Suprapubic skin (tissue), 4 donors: ENCODE results near the gene PPM1H. TPM values are rescaled to one million over a fixed set of nuclear protein-coding genes. Genes with fewer than 3 reads are reported as not detected.

Experiments
- DNase-seq, 2 donors: peaks; one replicate each; pipeline ENCODE4 v3.0.0-alpha.2; 2019; ENCODE audit warnings: low spot score in 2 of 2
- H3K27ac ChIP-seq: fragments of 200-600 bp; sonication (generic); one replicate; pipeline ENCODE4 v1.5.1; 2019
- H3K27me3 ChIP-seq: fragments of 200-600 bp; sonication (generic); one replicate; pipeline ENCODE4 v1.5.1; 2019
- H3K36me3 ChIP-seq: fragments of 200-600 bp; sonication (generic); one replicate; pipeline ENCODE4 v1.5.1; 2019
- H3K4me1 ChIP-seq: fragments of 200-600 bp; sonication (generic); one replicate; pipeline ENCODE4 v1.5.1; 2019
- H3K4me3 ChIP-seq: fragments of 200-600 bp; sonication (generic); one replicate; pipeline ENCODE4 v1.5.1; 2019; ENCODE audit warnings: mild to moderate bottlenecking
- H3K9me3 ChIP-seq: fragments of 200-600 bp; sonication (generic); one replicate; pipeline ENCODE4 v1.5.1; 2019
- CTCF ChIP-seq, 2 donors: fragments of 200-600 bp in 1 of 2; fragments of 450-650 bp in 1 of 2; sonication (generic) in 1 of 2; IDR thresholded peaks; one replicate each; pipeline ENCODE4 v1.5.1; 2016 to 2019; ENCODE audit warnings: antibody characterized with exemption in 2 of 2, mild to moderate bottlenecking in 1 of 2, moderate library complexity in 1 of 2
- EP300 ChIP-seq: sonication (generic); formaldehyde crosslinking; IDR thresholded peaks from one replicate; pipeline ENCODE4 v1.6.1; 2017; ENCODE audit warnings: antibody characterized with exemption
- POLR2A ChIP-seq, 2 donors: fragments of 450-650 bp; IDR thresholded peaks; one replicate each; pipeline ENCODE4 v1.6.1; 2017; ENCODE audit warnings: antibody characterized with exemption in 2 of 2, mild to moderate bottlenecking in 2 of 2, moderate library complexity in 2 of 2
- POLR2AphosphoS5 ChIP-seq, 3 donors: sonication (generic); formaldehyde crosslinking; IDR thresholded peaks; one replicate each; pipeline ENCODE4 v1.6.1; 2017; ENCODE audit warnings: antibody characterized with exemption in 3 of 3
- WGBS: methylation state at CpG from one replicate; pipeline ENCODE4 v1.1.5; 2018; 5-methylcytosine and 5-hydroxymethylcytosine counted together
- total RNA-seq, 4 donors: library from RNA; depleted of rRNA; stranded (reverse); fragments of >200 nt; gene quantifications; one replicate each; pipeline ENCODE4 v1.1.0, GENCODE V29; 2016

PPM1H gene
- total RNA-seq, 4 donors from 2014 or later = 2.3 to 8.1 (median 4.9) TPM

DNA sequence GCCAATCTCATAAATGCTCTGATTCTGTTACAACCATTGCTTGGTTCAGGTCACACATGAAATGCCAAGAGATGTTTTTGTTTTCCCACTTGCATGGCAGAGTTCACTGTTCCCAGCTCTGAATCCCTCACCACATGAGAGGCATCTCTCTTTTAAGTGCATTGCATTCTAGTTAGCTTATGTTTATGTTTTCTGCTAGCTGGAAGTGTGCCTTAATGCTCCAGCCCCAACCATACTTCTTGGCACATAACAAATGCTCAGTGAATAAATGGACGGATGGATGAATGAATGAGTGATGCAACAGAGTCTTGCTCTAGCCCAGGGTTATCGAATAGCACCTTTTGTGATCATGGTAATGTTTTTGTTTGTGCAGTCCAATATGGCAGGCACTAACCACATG, 197.3 kb downstream of the PPM1H start:
- H3K36me3 ChIP-seq = no peaks in the 10 kb centered on the region
- 96% methylated on average over 2 of the region's 2 CpGs for WGBS
- H3K4me1 ChIP-seq = no peaks in the 10 kb centered on the region
- no peak for DNase-seq
- no peak overlapping the region for H3K4me3 ChIP-seq
- H3K27ac ChIP-seq = no peak overlapping the region
- TF ChIP-seq POLR2AphosphoS5 (IDR thresholded peaks at IDR 0.05) (no peak), CTCF (IDR thresholded peaks at IDR 0.05) (no peak)
- no peaks in the 10 kb centered on the region for H3K9me3 ChIP-seq
- no peaks in the 10 kb centered on the region for H3K27me3 ChIP-seq

DNA sequence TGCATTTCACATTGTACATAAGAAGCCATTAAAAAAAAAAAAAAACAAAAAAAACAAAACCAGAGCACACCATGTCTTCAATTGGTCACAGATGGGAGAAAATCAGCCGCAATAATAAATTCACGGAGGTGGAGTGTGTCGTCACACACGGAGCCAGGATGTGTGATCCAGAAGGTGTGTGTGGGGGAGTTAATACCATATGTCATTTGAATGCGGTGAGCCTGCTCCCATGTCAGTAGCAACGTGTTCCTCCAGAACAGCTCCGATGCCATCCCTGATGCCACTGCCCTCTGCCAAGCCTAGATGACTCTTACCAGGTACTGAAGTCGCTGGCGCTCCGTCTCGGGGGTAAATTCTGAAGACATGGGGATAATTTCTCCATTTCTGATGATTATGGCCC, 197.8 kb downstream of the PPM1H start:
- no peaks in the 10 kb centered on the region for H3K36me3 ChIP-seq
- no peak overlapping the region for H3K27ac ChIP-seq
- no peak for DNase-seq
- H3K4me1 ChIP-seq = peaks cover under 1% of the 10 kb centered on the region
- WGBS = 91% methylated on average over 11 of the region's 11 CpGs
- TF ChIP-seq EP300 (no peak), POLR2A (IDR thresholded peaks at IDR 0.05) (no peak), POLR2AphosphoS5 (IDR thresholded peaks at IDR 0.05) (no peak), CTCF (IDR thresholded peaks at IDR 0.05) (no peak)
- H3K9me3 ChIP-seq = no peaks in the 10 kb centered on the region
- no peaks in the 10 kb centered on the region for H3K27me3 ChIP-seq
- H3K4me3 ChIP-seq = no peak overlapping the region

GRCh38 chr12:62736596-62736995, 198.4 kb downstream of the PPM1H start:
- 93% methylated on average over 2 of the region's 2 CpGs for WGBS
- H3K27me3 ChIP-seq = no peaks in the 10 kb centered on the region
- H3K9me3 ChIP-seq = no peaks in the 10 kb centered on the region
- H3K4me3 ChIP-seq = no peak overlapping the region
- TF ChIP-seq CTCF (IDR thresholded peaks at IDR 0.05) = no peak
- no peak overlapping the region for H3K27ac ChIP-seq
- DNase-seq = no peak
- no peaks in the 10 kb centered on the region for H3K36me3 ChIP-seq
- H3K4me1 ChIP-seq = peaks cover 7% of the 10 kb centered on the region

- Histone ChIP-seq H3K27ac (no peak overlapping the region), H3K9me3 (no peaks in the 10 kb centered on the region), H3K27me3 (no peaks in the 10 kb centered on the region), H3K36me3 (no peaks in the 10 kb centered on the region), H3K4me1 (peaks cover 34% of the 10 kb centered on the region), H3K4me3 (no peak overlapping the region)
- TF ChIP-seq EP300 (no peak), POLR2A (IDR thresholded peaks at IDR 0.05) (no peak), POLR2AphosphoS5 (IDR thresholded peaks at IDR 0.05) (no peak), CTCF (IDR thresholded peaks at IDR 0.05) (no peak)
- DNase-seq = no peak
- WGBS = 74% methylated on average over 8 of the region's 8 CpGs
Measured at GRCh38 chr12:62732861-62733427, 202.0 kb downstream of the PPM1H start.

GRCh38 chr12:62731055-62731820, 203.7 kb downstream of the PPM1H start:
- Histone ChIP-seq H3K4me1 (peaks cover 34% of the 10 kb centered on the region), H3K36me3 (no peaks in the 10 kb centered on the region), H3K27me3 (no peaks in the 10 kb centered on the region), H3K27ac (peak overlapping the region; percentile 42), H3K4me3 (no peak overlapping the region), H3K9me3 (no peaks in the 10 kb centered on the region)
- no peak for DNase-seq
- TF ChIP-seq EP300 (no peak), POLR2A (IDR thresholded peaks at IDR 0.05) (no peak), CTCF (IDR thresholded peaks at IDR 0.05) (no peak), POLR2AphosphoS5 (IDR thresholded peaks at IDR 0.05) (no peak)
- 43% methylated on average over 11 of the region's 11 CpGs for WGBS
